Hepatocyte (in vitro differentiated cells): ENCODE results near the gene IKZF3. TPM values are rescaled to one million over a fixed set of nuclear protein-coding genes. Genes with fewer than 3 reads are reported as not detected.

ENCODE experiments used
- DNase-seq: peaks from one replicate; pipeline ENCODE4 v3.0.0-alpha.2; 2016; ENCODE audit warnings: low spot score
- H2AFZ ChIP-seq: fragments of 200-600 bp; sonication (generic); 2 replicates; pipeline ENCODE4 v1.6.0; 2016; ENCODE audit warnings: antibody characterized with exemption, mild to moderate bottlenecking
- H3K27ac ChIP-seq: fragments of 200-600 bp; sonication (generic); 2 replicates; pipeline ENCODE4 v1.5.1; 2016; ENCODE audit warnings: mild to moderate bottlenecking
- H3K27me3 ChIP-seq: fragments of 200-600 bp; sonication (generic); 2 replicates; pipeline ENCODE4 v1.6.1; 2016
- H3K36me3 ChIP-seq: fragments of 200-600 bp; sonication (generic); replicated peaks from 2 replicates; pipeline ENCODE4 v1.5.1; 2016; ENCODE audit warnings: low read depth; ENCODE audit not compliant: insufficient read depth
- H3K4me1 ChIP-seq: fragments of 200-600 bp; sonication (generic); 2 replicates; pipeline ENCODE4 v1.5.1; 2016; ENCODE audit warnings: mild to moderate bottlenecking, moderate library complexity; ENCODE audit not compliant: insufficient read depth
- H3K4me2 ChIP-seq: fragments of 200-600 bp; sonication (generic); 2 replicates; pipeline ENCODE4 v1.6.0; 2016
- H3K4me3 ChIP-seq: fragments of 200-600 bp; sonication (generic); 2 replicates; pipeline ENCODE4 v1.5.1; 2016; ENCODE audit warnings: mild to moderate bottlenecking
- H3K79me2 ChIP-seq: fragments of 200-600 bp; sonication (generic); 2 replicates; pipeline ENCODE4 v1.6.0; 2017; ENCODE audit warnings: mild to moderate bottlenecking
- H3K9me2 ChIP-seq: fragments of 200-600 bp; sonication (generic); replicated peaks from 2 replicates; pipeline ENCODE4 v1.6.0; 2017; ENCODE audit warnings: mild to moderate bottlenecking; ENCODE audit not compliant: insufficient read depth
- H3K9me3 ChIP-seq: fragments of 200-600 bp; sonication (generic); 2 replicates; pipeline ENCODE4 v1.5.1; 2016; ENCODE audit warnings: low read depth, mild to moderate bottlenecking
- H4K20me1 ChIP-seq: fragments of 200-600 bp; sonication (generic); 2 replicates; pipeline ENCODE4 v1.6.0; 2016; ENCODE audit warnings: mild to moderate bottlenecking; ENCODE audit not compliant: insufficient read depth, poor library complexity, severe bottlenecking
- CTCF ChIP-seq: fragments of 200-600 bp; sonication (generic); IDR thresholded peaks from 2 replicates; pipeline ENCODE4 v1.5.1; 2016; ENCODE audit warnings: antibody characterized with exemption, mild to moderate bottlenecking; ENCODE audit not compliant: poor library complexity
- EZH2 ChIP-seq: fragments of 200-600 bp; sonication (generic); IDR thresholded peaks from 2 replicates; pipeline ENCODE4 v1.6.1; 2016; ENCODE audit warnings: antibody characterized with exemption, mild to moderate bottlenecking, borderline replicate concordance
- EZH2phosphoT487 ChIP-seq: fragments of 200-600 bp; sonication (generic); IDR thresholded peaks from one replicate; pipeline ENCODE4 v1.6.1; 2018; ENCODE audit warnings: antibody characterized with exemption, mild to moderate bottlenecking, low read depth, moderate library complexity; ENCODE audit not compliant: unreplicated experiment, severe bottlenecking
- WGBS: methylation state at CpG from one replicate; pipeline ENCODE4 v1.1.6; 2016; ENCODE audit warnings: low lambda C conversion rate; ENCODE audit errors: missing lambda C conversion rate; 5-methylcytosine and 5-hydroxymethylcytosine counted together
- polyA plus RNA-seq: library from polyadenylated mRNA; unstranded; fragments of >200 nt; fragmentation: Nextera tagmentation; extraction: Ambion mirVana; gene quantifications from 2 replicates; pipeline ENCODE4 v1.2.1, GENCODE V29; 2016
- total RNA-seq: library from RNA; depleted of rRNA; stranded (reverse); fragments of >200 nt; gene quantifications from 2 replicates; pipeline ENCODE4 v1.2.3, GENCODE V29; 2014

The IKZF3 gene
- total and polyA plus RNA-seq, 2 experiments from 2014 or later: under 0.01 TPM; not detected in 1

- Histone ChIP-seq H3K79me2 (no peaks in the 10 kb centered on the region), H3K27ac (no peak overlapping the region), H3K27me3 (no peaks in the 10 kb centered on the region), H4K20me1 (no peaks in the 10 kb centered on the region), H3K4me2 (no peak overlapping the region), H3K4me1 (no peaks in the 10 kb centered on the region), H3K9me2 (no peaks in the 10 kb centered on the region), H3K9me3 (no peaks in the 10 kb centered on the region), H3K4me3 (no peak overlapping the region), H3K36me3 (no peaks in the 10 kb centered on the region), H2AFZ (no peak overlapping the region)
- DNase-seq: no peak
- WGBS: 64% methylated on average over 3 of the region's 3 CpGs
- TF ChIP-seq EZH2: no peak
- TF ChIP-seq CTCF: no peak
- TF ChIP-seq EZH2phosphoT487: no peak
Observed at GRCh38 chr17:39793301-39793872, 70.7 kb downstream of the IKZF3 start.

DNA sequence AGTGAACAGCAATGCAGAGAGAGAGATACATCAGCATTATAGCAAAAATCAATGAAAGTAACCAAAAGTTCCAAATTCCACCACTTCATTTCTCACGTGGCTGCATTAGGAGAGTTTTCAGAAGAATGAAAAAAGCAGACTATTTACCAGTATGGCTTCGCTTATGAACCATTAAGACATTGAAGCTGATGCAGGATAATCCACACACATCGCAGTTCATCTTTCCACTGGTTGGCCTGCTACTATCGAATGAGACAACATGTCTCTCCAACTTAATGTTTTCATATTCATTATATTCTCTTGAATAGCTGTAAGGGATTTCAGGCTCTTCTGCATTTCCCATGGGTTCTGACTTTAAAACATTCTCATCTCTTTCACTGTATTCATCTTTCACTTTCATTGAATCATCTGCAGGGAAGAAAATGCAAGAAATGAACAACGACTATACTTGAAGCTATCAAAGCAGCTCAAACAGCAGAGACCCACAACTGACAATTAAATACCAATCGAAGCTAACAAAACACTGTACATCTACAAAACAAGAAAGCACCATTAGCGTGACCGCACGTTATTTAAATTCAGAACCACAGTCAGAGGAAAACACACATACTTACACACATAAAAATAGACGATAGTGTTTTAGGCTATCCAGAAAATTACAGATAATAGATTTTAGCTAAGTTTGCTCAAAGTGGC lies 71.4 kb downstream of the IKZF3 start:
- H3K79me2 ChIP-seq: no peaks in the 10 kb centered on the region
- H3K9me3 ChIP-seq: no peaks in the 10 kb centered on the region
- no peak overlapping the region for H2AFZ ChIP-seq
- H3K4me1 ChIP-seq: no peaks in the 10 kb centered on the region
- H3K9me2 ChIP-seq: no peaks in the 10 kb centered on the region
- H4K20me1 ChIP-seq: no peaks in the 10 kb centered on the region
- H3K27me3 ChIP-seq: no peaks in the 10 kb centered on the region
- no peak overlapping the region for H3K27ac ChIP-seq
- no peak overlapping the region for H3K4me3 ChIP-seq
- no peak overlapping the region for H3K4me2 ChIP-seq
- no peaks in the 10 kb centered on the region for H3K36me3 ChIP-seq
- no peak for DNase-seq
- 88% methylated on average over 10 of the region's 10 CpGs for WGBS
- TF ChIP-seq EZH2 (no peak), EZH2phosphoT487 (no peak), CTCF (no peak)

GRCh38 chr17:39791111-39791992 lies 72.8 kb downstream of the IKZF3 start:
- Histone ChIP-seq H4K20me1 (no peaks in the 10 kb centered on the region), H3K27ac (no peak overlapping the region), H3K4me1 (no peaks in the 10 kb centered on the region), H3K27me3 (no peaks in the 10 kb centered on the region), H3K9me3 (no peaks in the 10 kb centered on the region), H3K9me2 (no peaks in the 10 kb centered on the region), H2AFZ (no peak overlapping the region), H3K4me2 (no peak overlapping the region), H3K79me2 (no peaks in the 10 kb centered on the region), H3K36me3 (no peaks in the 10 kb centered on the region), H3K4me3 (no peak overlapping the region)
- DNase-seq: no peak
- 57% methylated on average over 6 of the region's 6 CpGs for WGBS
- no peak for TF ChIP-seq EZH2
- TF ChIP-seq CTCF: no peak
- no peak for TF ChIP-seq EZH2phosphoT487
